Natural killer cell (primary cell): ENCODE results near the gene LAD1. TPM values are rescaled to one million over a fixed set of nuclear protein-coding genes. Genes with fewer than 3 reads are reported as not detected.

Experiments used
- ATAC-seq, 3 donors: fragments of 150-1000 bp in 2 of 3; fragments of 200-7000 bp in 1 of 3; cut with Tn5 transposase; 1 replicate in 1 of 3; 2 replicates in 2 of 3; pipeline ENCODE4 v1.10.0; 2021; ENCODE audit warnings: mild to moderate bottlenecking in 2 of 3, moderate library complexity in 2 of 3
- DNase-seq, 2 donors: peaks; one replicate each; pipeline versions ENCODE4 v3.0.0 to v3.0.0-alpha.2; 2013 to 2021; ENCODE audit warnings: mixed read lengths in 1 of 2
- H3K27ac ChIP-seq: one replicate; pipeline ENCODE4 v1.5.1; 2013; ENCODE audit warnings: mild to moderate bottlenecking, low read length
- H3K27me3 ChIP-seq: one replicate; pipeline ENCODE4 v1.6.1; 2013; ENCODE audit warnings: low read length; ENCODE audit not compliant: control insufficient read depth, insufficient read depth
- H3K36me3 ChIP-seq: one replicate; pipeline ENCODE4 v1.6.1; 2013; ENCODE audit warnings: low read length; ENCODE audit not compliant: control insufficient read depth, insufficient read depth
- H3K4me1 ChIP-seq: one replicate; pipeline ENCODE4 v1.6.1; 2013; ENCODE audit warnings: low read length; ENCODE audit not compliant: control insufficient read depth, insufficient read depth
- H3K4me3 ChIP-seq: one replicate; pipeline ENCODE4 v1.5.1; 2013; ENCODE audit warnings: low read length
- H3K9me3 ChIP-seq: one replicate; pipeline ENCODE4 v1.6.1; 2013; ENCODE audit warnings: low read length; ENCODE audit not compliant: control insufficient read depth, insufficient read depth
- H3K27ac Mint-ChIP-seq, 2 donors: one replicate each; pipeline ENCODE4 v1.8.0; 2022; ENCODE audit warnings: mild to moderate bottlenecking in 2 of 2, mixed read lengths in 2 of 2, moderate library complexity in 1 of 2
- H3K27me3 Mint-ChIP-seq, 2 donors: one replicate each; pipeline ENCODE4 v1.8.0; 2022; ENCODE audit warnings: low read depth in 2 of 2, mixed read lengths in 2 of 2
- H3K36me3 Mint-ChIP-seq: one replicate; pipeline ENCODE4 v1.8.0; 2022; ENCODE audit warnings: mixed read lengths
- H3K4me1 Mint-ChIP-seq, 2 donors: one replicate each; pipeline ENCODE4 v1.8.0; 2022; ENCODE audit warnings: mixed read lengths in 2 of 2
- H3K4me3 Mint-ChIP-seq: one replicate; pipeline ENCODE4 v1.8.0; 2022; ENCODE audit warnings: mild to moderate bottlenecking, moderate library complexity, mixed read lengths
- H3K9me3 Mint-ChIP-seq, 2 donors: one replicate each; pipeline ENCODE4 v1.8.0; 2022; ENCODE audit warnings: mixed read lengths in 2 of 2
- CTCF ChIP-seq: fragments of 200-600 bp; IDR thresholded peaks from one replicate; pipeline ENCODE4 v1.8.0; 2022; ENCODE audit warnings: antibody characterized with exemption
- WGBS: methylation state at CpG from one replicate; pipeline ENCODE4 v1.1.7; 2013; ENCODE audit warnings: missing lambda C conversion rate; ENCODE audit not compliant: insufficient coverage; 5-methylcytosine and 5-hydroxymethylcytosine counted together
- intact Hi-C: fragments of 100-400 bp; cut with micrococcal nuclease; formaldehyde crosslinking; loops from one replicate; pipeline ENCODE4 v1.14.2; 2022
- total RNA-seq, 4 donors: library from RNA; stranded (reverse); fragments of 120-200 nt in 1 of 4; gene quantifications; one replicate each; pipeline versions ENCODE4 v1.2.3 to v1.2.4, GENCODE V29; 2013 to 2022

The LAD1 gene
- total RNA-seq, 3 donors from 2014 or later (not counting 1 experiment from before 2014, with no cell fraction given): 0.68 TPM; not detected in 2

DNA sequence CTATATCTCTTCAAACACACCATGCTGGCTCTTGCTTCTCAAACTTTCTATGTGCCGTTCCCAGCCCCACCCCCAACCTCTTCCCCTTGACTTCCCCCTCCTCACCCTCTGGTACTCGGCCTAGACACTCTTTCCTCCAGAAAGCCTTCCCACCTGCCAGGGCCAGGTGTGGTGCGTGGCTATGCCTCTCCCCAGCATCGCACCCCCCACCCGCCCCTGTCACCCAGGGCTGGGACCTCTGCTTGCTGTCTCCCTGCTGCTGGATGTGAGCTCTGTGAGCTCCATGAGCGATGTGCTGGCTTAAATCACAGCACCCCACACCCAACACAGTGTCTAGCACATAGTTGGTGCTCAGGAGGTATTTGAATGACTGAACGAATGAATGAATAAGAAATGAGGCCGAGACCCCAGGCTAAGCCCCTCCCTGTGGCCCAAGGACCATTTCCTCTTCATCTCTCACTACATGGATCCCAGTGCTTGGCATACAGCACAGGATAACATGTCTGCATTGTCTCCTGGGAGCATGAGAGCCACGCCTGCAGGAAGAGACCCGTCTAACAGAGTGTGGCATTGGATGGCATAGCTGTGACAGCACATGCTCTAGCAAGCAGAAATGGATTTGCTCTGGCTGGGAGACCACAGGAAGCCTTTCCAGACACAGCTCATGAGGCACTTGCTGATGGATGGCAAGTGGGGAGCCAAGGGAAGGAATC lies 41.3 kb downstream of the LAD1 start:
- DNase-seq (no peak), ATAC-seq (no peak)
- Histone ChIP-seq H3K27me3 (no peaks in the 10 kb centered on the region), H3K4me3 (no peak overlapping the region), H3K4me1 (no peaks in the 10 kb centered on the region), H3K9me3 (no peaks in the 10 kb centered on the region), H3K36me3 (no peaks in the 10 kb centered on the region), H3K27ac (no peak overlapping the region)
- Mint-ChIP-seq H3K4me3 (no peak overlapping the region), H3K27ac (no peak overlapping the region), H3K4me1 (no peaks in the 10 kb centered on the region), H3K36me3 (no peaks in the 10 kb centered on the region), H3K9me3 (no peaks in the 10 kb centered on the region), H3K27me3 (peaks cover 0 to 12% of the 10 kb centered on the region in 2 donors)
- 69% methylated on average over 7 of the region's 10 CpGs for WGBS
- no peak for TF ChIP-seq CTCF
- intact Hi-C loops: no loop called here

DNA sequence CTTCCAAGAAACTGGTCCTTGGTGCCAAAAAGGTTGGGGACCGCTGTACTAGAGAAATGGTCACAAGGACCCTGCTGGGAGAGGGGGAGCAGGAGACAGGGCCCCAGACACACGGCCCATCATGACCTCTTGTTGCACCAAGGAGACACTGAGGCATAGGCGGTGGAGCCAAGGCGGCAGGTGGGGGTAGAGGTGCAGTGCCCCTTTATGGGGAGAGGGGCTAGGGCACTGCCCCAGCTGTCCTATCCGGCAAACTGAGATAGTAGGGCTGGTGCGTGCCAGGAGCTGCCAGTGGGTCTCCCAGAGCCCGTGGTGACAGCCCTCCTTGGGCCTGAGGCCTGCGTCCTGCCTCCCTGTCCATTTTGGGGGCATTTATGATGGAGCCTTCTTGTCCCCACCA lies 41.9 kb downstream of the LAD1 start:
- ATAC-seq: no peak
- no peaks in the 10 kb centered on the region for H3K27me3 ChIP-seq

DNA sequence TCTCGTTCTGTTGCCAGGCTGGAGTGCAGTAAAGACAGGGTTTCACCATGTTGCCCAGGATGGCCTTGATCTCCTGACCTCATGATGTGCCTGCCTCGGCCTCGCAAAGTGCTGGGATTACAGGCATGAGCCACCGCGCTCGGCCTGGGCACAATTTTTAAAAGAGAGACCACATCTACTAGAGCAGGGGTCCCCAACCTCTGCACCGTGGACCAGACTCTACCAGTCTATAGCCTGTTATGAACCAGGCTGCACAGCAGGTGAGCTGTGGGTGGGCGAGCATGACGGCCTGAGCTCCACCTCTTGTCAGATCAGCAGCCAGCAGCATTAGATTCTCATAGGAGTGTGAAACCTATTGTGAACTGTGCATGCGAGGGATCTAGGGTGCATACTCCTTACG lies 42.4 kb downstream of the LAD1 start:
- WGBS: 86% methylated on average over 11 of the region's 11 CpGs
- no peak for TF ChIP-seq CTCF
- peaks cover 0 to 12% of the 10 kb centered on the region in 2 donors for H3K27me3 Mint-ChIP-seq

More for the DNA sequence above, 41.9 kb downstream of the LAD1 start:
- no peak overlapping the region for H3K4me3 Mint-ChIP-seq
- no peaks in the 10 kb centered on the region for H3K9me3 Mint-ChIP-seq
- H3K4me1 Mint-ChIP-seq: no peaks in the 10 kb centered on the region
- Histone ChIP-seq H3K9me3 (no peaks in the 10 kb centered on the region), H3K27ac (no peak overlapping the region), H3K36me3 (no peaks in the 10 kb centered on the region), H3K4me1 (no peaks in the 10 kb centered on the region), H3K4me3 (no peak overlapping the region)
- peaks cover 0 to 12% of the 10 kb centered on the region in 2 donors for H3K27me3 Mint-ChIP-seq
- 88% methylated on average over 8 of the region's 8 CpGs for WGBS
- TF ChIP-seq CTCF: no peak
- intact Hi-C loops: no loop called here
- no peak for DNase-seq
- no peak overlapping the region for H3K27ac Mint-ChIP-seq
- H3K36me3 Mint-ChIP-seq: no peaks in the 10 kb centered on the region

DNA sequence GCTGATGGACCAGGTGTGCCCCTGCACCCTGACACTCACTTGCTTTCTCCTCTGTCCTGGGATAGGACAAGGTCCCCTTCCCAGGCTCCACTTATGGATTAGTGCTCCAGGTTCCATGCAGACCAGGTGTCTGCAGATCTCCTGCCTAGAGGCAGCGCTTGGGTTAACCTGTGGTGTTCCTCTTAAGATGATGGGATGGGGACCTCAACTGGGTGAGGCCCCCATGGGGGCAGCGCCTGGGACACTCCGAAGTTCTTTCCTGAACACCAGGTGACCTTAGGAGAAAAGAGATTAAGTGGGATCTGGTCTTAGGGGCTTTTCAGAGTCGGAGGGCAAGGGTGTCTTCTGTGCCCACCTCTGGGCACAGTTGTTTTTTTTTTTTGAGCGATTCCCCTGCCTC lies 42.9 kb downstream of the LAD1 start:
- no peaks in the 10 kb centered on the region for H3K36me3 Mint-ChIP-seq
- Histone ChIP-seq H3K27me3 (no peaks in the 10 kb centered on the region), H3K4me1 (no peaks in the 10 kb centered on the region), H3K36me3 (no peaks in the 10 kb centered on the region), H3K4me3 (no peak overlapping the region), H3K9me3 (no peaks in the 10 kb centered on the region), H3K27ac (no peak overlapping the region)
- ATAC-seq: no peak
- H3K9me3 Mint-ChIP-seq: no peaks in the 10 kb centered on the region
- intact Hi-C loops: no loop called here
- H3K27ac Mint-ChIP-seq: no peak overlapping the region
- 89% methylated on average over 5 of the region's 5 CpGs for WGBS
- no peak overlapping the region for H3K4me3 Mint-ChIP-seq
- no peak for DNase-seq
- peaks cover 0 to 17% of the 10 kb centered on the region in 2 donors for H3K27me3 Mint-ChIP-seq
- no peak for TF ChIP-seq CTCF
- no peaks in the 10 kb centered on the region for H3K4me1 Mint-ChIP-seq

More for the DNA sequence above, 42.4 kb downstream of the LAD1 start:
- H3K27ac ChIP-seq: no peak overlapping the region
- no peaks in the 10 kb centered on the region for H3K9me3 ChIP-seq
- Mint-ChIP-seq H3K36me3 (no peaks in the 10 kb centered on the region), H3K4me1 (no peaks in the 10 kb centered on the region), H3K27ac (no peak overlapping the region), H3K4me3 (no peak overlapping the region), H3K9me3 (no peaks in the 10 kb centered on the region)
- H3K27me3 ChIP-seq: no peaks in the 10 kb centered on the region
- ATAC-seq: no peak
- H3K36me3 ChIP-seq: no peaks in the 10 kb centered on the region
- DNase-seq: no peak
- intact Hi-C loops: no loop called here
- H3K4me1 ChIP-seq: no peaks in the 10 kb centered on the region
- H3K4me3 ChIP-seq: no peak overlapping the region
